HepG2 (cell line): ENCODE measurements around the gene SCFD2. TPM values are rescaled to one million over a fixed set of nuclear protein-coding genes. Genes with fewer than 3 reads are reported as not detected.

Source experiments
- ATAC-seq: fragments of 200-7000 bp; cut with Tn5 transposase; 3 replicates; pipeline ENCODE4 v1.9.1; 2020; ENCODE audit warnings: mild to moderate bottlenecking, moderate library complexity
- BruUV-seq: library from RNA; stranded (reverse); fragments of 400-500 nt; replicated peaks from 2 replicates; lab custom pipeline; 2021; lab: Mats Ljungman, UMichigan
- CTCF ChIA-PET: fragments of 300-600 bp; formaldehyde crosslinking; extraction: SDS; loops from one replicate; lab custom pipeline; 2021; ENCODE audit warnings: low total read pairs, inconsistent platforms, low intra/inter-chr PET ratio; lab: Yijun Ruan, JAX
- POLR2A ChIA-PET: fragments of 350-600 bp; sonication (Branson Sonifier 250); formaldehyde crosslinking; loops from one replicate; lab custom pipeline; 2020; ENCODE audit warnings: antibody characterized with exemption, inconsistent platforms; lab: Yijun Ruan, JAX
- DNase-seq: peaks from one replicate; pipeline ENCODE4 v3.0.0-alpha.2; 2015; ENCODE audit warnings: low spot score
- FAIRE-seq: peaks from 3 replicates; lab custom pipeline; 2011; peaks lifted over from hg19 to GRCh38; lab: Jason Lieb, UNC
- H2AFZ ChIP-seq: one replicate; pipeline ENCODE4 v1.6.1; 2011; ENCODE audit warnings: low read length, inconsistent platforms
- H3K27ac ChIP-seq: fragments of 300-600 bp; 3 replicates; pipeline ENCODE4 v1.8.0; 2011; ENCODE audit warnings: mixed run types, mild to moderate bottlenecking, mixed read lengths, low read length, inconsistent platforms; ENCODE audit not compliant: insufficient read depth; ENCODE audit errors: extremely low read length
- H3K27me3 ChIP-seq, 2 experiments: fragments of 200-600 bp in 1 of 2; 2 replicates in 1 of 2; 3 replicates in 1 of 2; pipeline versions ENCODE4 v1.6.0 to v1.8.0; 2011; ENCODE audit warnings: low read length in 2 of 2, mild to moderate bottlenecking in 2 of 2, moderate library complexity in 2 of 2, inconsistent platforms in 1 of 2; ENCODE audit not compliant: insufficient read depth in 2 of 2, control insufficient read depth in 1 of 2
- H3K36me3 ChIP-seq, 2 experiments: fragments of 200-600 bp in 1 of 2; replicated peaks in 1 of 2; 2 replicates in 1 of 2; 3 replicates in 1 of 2; pipeline versions ENCODE4 v1.5.1 to v1.8.0; 2011; ENCODE audit warnings: low read length in 2 of 2, inconsistent platforms in 1 of 2; ENCODE audit not compliant: insufficient read depth in 2 of 2, control insufficient read depth in 1 of 2
- H3K4me1 ChIP-seq: 2 replicates; pipeline ENCODE4 v1.5.1; 2012; ENCODE audit warnings: low read length, inconsistent platforms; ENCODE audit not compliant: insufficient read depth
- H3K4me2 ChIP-seq: 2 replicates; pipeline ENCODE4 v1.6.0; 2011; ENCODE audit warnings: low read depth, low read length, inconsistent platforms
- H3K4me3 ChIP-seq, 3 experiments: fragments of 200-600 bp in 1 of 3; sonication (generic), shearing (Covaris generic) in 1 of 3; replicated peaks in 1 of 3; 2 replicates each; pipeline ENCODE4 v1.5.1; 2011 to 2016; ENCODE audit warnings: low read length in 3 of 3, inconsistent platforms in 2 of 3, low read depth in 2 of 3, mild to moderate bottlenecking in 2 of 3, control low read depth in 1 of 3, mixed read lengths in 1 of 3; ENCODE audit not compliant: insufficient read depth in 1 of 3
- H3K79me2 ChIP-seq: one replicate; pipeline ENCODE4 v1.6.1; 2011; ENCODE audit warnings: low read length, inconsistent platforms; ENCODE audit not compliant: insufficient read depth
- H3K9ac ChIP-seq: 2 replicates; pipeline ENCODE4 v1.6.0; 2011; ENCODE audit warnings: mild to moderate bottlenecking, low read depth, low read length, inconsistent platforms; ENCODE audit not compliant: insufficient read depth
- H3K9me3 ChIP-seq: 2 replicates; pipeline ENCODE4 v1.5.1; 2012; ENCODE audit warnings: mild to moderate bottlenecking, low read length
- H4K20me1 ChIP-seq: 2 replicates; pipeline ENCODE4 v1.6.0; 2011; ENCODE audit warnings: inconsistent platforms, mild to moderate bottlenecking, low read length, moderate library complexity; ENCODE audit not compliant: insufficient read depth
- ARNT ChIP-seq: fragments of 450-650 bp; IDR thresholded peaks from 2 replicates; pipeline ENCODE4 v1.6.1; 2017
- BATF2 ChIP-seq: sonication (generic); formaldehyde crosslinking; IDR thresholded peaks from 2 replicates; pipeline ENCODE4 v1.8.0; 2022; ENCODE audit warnings: mild to moderate bottlenecking, missing genetic modification reagents, moderate library complexity
- E2F1 ChIP-seq: sonication (generic); formaldehyde crosslinking; IDR thresholded peaks from 2 replicates; pipeline ENCODE4 v1.5.0; 2020; ENCODE audit warnings: missing genetic modification reagents
- FOXA1 ChIP-seq, 2 experiments: fragments of 450-650 bp in 1 of 2; sonication (generic) in 1 of 2; formaldehyde crosslinking in 1 of 2; IDR thresholded peaks; 2 replicates each; pipeline versions ENCODE4 v1.4.0 to v1.6.1; 2016 to 2020; ENCODE audit warnings: missing genetic modification reagents in 1 of 2
- KLF16 ChIP-seq, 2 experiments: sonication (generic) in 1 of 2; formaldehyde crosslinking in 1 of 2; IDR thresholded peaks; 2 replicates each; pipeline versions ENCODE4 v1.6.1 to v1.8.0; 2016 to 2023; ENCODE audit warnings: missing genetic modification reagents in 2 of 2, missing compliant biosample characterization in 1 of 2
- NFRKB ChIP-seq: fragments of 450-650 bp; IDR thresholded peaks from 2 replicates; pipeline ENCODE4 v1.6.1; 2017
- TEAD2 ChIP-seq: sonication (generic); formaldehyde crosslinking; IDR thresholded peaks from 2 replicates; pipeline ENCODE4 v1.9.0; 2021; ENCODE audit warnings: missing genetic modification reagents
- TP53 ChIP-seq: sonication (generic); formaldehyde crosslinking; conservative IDR thresholded peaks from 2 replicates; pipeline ENCODE4 v1.4.0; 2020; ENCODE audit warnings: missing genetic modification reagents
- ZNF234 ChIP-seq: sonication (generic); formaldehyde crosslinking; conservative IDR thresholded peaks from 2 replicates; pipeline ENCODE4 v1.5.1; 2020; ENCODE audit warnings: mild to moderate bottlenecking, missing genetic modification reagents
- ZNF576 ChIP-seq: sonication (generic); formaldehyde crosslinking; IDR thresholded peaks from 2 replicates; pipeline ENCODE4 v1.4.0; 2020; ENCODE audit warnings: mild to moderate bottlenecking, missing genetic modification reagents
- ZNF672 ChIP-seq: sonication (generic); formaldehyde crosslinking; IDR thresholded peaks from 2 replicates; pipeline ENCODE4 v1.8.1; 2022; ENCODE audit warnings: missing genetic modification reagents
- ZNF772 ChIP-seq: sonication (generic); formaldehyde crosslinking; IDR thresholded peaks from 2 replicates; pipeline ENCODE4 v1.5.0; 2020; ENCODE audit warnings: mild to moderate bottlenecking, missing genetic modification reagents
- ZNF792 ChIP-seq: IDR thresholded peaks from 2 replicates; pipeline ENCODE4 v1.6.1; 2016
- WGBS: methylation state at CpG from one replicate; pipeline ENCODE4 v1.1.6; 2017; ENCODE audit warnings: low lambda C conversion rate; 5-methylcytosine and 5-hydroxymethylcytosine counted together
- in situ Hi-C: cut with HindIII; loops from 2 replicates; pipeline ENCODE4 v1.10.0; 2017; ENCODE audit warnings: low pct_unique_long_range_greater_than_20kb; ENCODE audit not compliant: extremely low pct_ligation_motif_present
- intact Hi-C: fragments of 100-400 bp; cut with micrococcal nuclease; formaldehyde crosslinking; loops from one replicate; pipeline ENCODE4 v1.10.0; 2022; ENCODE audit not compliant: unreplicated experiment
- polyA plus RNA-seq, 8 experiments: library from polyadenylated mRNA; depleted of rRNA in 3 of 8; stranded (reverse) in 7 of 8; unstranded in 1 of 8; fragments of >200 nt; fragmentation: Illumina TruSeq in 4 of 8; extraction: Trizol in 4 of 8; gene quantifications; 2 replicates each; pipeline versions ENCODE4 v1.2.1 to v1.2.3, GENCODE V29; 2011 to 2016; ENCODE audit warnings: low read depth in 4 of 8, missing spikeins in 1 of 8, mixed read lengths in 1 of 8; ENCODE audit not compliant: insufficient read depth in 1 of 8
- total RNA-seq, 5 experiments: library from RNA; depleted of rRNA; stranded (reverse); fragments of >200 nt; fragmentation: Illumina TruSeq; extraction: Trizol; gene quantifications; 2 replicates each; pipeline ENCODE4 v1.2.3, GENCODE V29; 2016; ENCODE audit warnings: low read depth in 1 of 5

The SCFD2 gene
- total and polyA plus RNA-seq, 2 of the 13 experiments (the other 11 are each of a cell fraction or from before 2014, with no cell fraction given): 4.6 to 15.6 TPM

- H3K4me1 ChIP-seq: no peaks in the 10 kb centered on the region
- DNase-seq (no peak), FAIRE-seq (no peak), ATAC-seq (no peak)
- in situ Hi-C loops: no loop called here
- CTCF ChIA-PET: no interaction called here
- H3K79me2 ChIP-seq: no peaks in the 10 kb centered on the region
- no peak overlapping the region for H3K4me3 ChIP-seq
- H3K36me3 ChIP-seq: no peaks in the 10 kb centered on the region
- H3K9ac ChIP-seq: no peak overlapping the region
- no peak overlapping the region for H2AFZ ChIP-seq
- H3K27ac ChIP-seq: no peak overlapping the region
- WGBS: 85% methylated on average over 12 of the region's 12 CpGs
- H3K9me3 ChIP-seq: no peaks in the 10 kb centered on the region
- H4K20me1 ChIP-seq: no peaks in the 10 kb centered on the region
- H3K4me2 ChIP-seq: no peak overlapping the region
- POLR2A ChIA-PET: no interaction called here
- TF ChIP-seq BATF2 (CRISPR knock-in tag) (no peak), TP53 (CRISPR knock-in tag) (no peak), ZNF234 (no peak), FOXA1 (IDR thresholded peaks at IDR 0.05) (no peak), FOXA1 (CRISPR knock-in tag; IDR thresholded peaks at IDR 0.05) (no peak), ARNT (no peak), ZNF772 (no peak), KLF16 (CRISPR knock-in tag; IDR thresholded peaks at IDR 0.05) (no peak), E2F1 (CRISPR knock-in tag) (no peak), NFRKB (no peak), ZNF672 (no peak), TEAD2 (no peak), ZNF576 (CRISPR knock-in tag) (no peak), ZNF792 (CRISPR knock-in tag) (no peak)
- no TSS peak for BruUV-seq
- H3K27me3 ChIP-seq: no peaks in the 10 kb centered on the region
- intact Hi-C loops: no loop called here
Observed at GRCh38 chr4:52957835-52958631, 407.8 kb downstream of the SCFD2 start.
